HG03342 (cell line): ENCODE data around the gene ABHD15.

Experiments used
- ATAC-seq: cut with Tn5 transposase; IDR thresholded peaks from one replicate; pipeline ENCODE4 v1.9.1; 2021; ENCODE audit warnings: mild to moderate bottlenecking, moderate library complexity; ENCODE audit not compliant: unreplicated experiment

ABHD15 gene

DNA sequence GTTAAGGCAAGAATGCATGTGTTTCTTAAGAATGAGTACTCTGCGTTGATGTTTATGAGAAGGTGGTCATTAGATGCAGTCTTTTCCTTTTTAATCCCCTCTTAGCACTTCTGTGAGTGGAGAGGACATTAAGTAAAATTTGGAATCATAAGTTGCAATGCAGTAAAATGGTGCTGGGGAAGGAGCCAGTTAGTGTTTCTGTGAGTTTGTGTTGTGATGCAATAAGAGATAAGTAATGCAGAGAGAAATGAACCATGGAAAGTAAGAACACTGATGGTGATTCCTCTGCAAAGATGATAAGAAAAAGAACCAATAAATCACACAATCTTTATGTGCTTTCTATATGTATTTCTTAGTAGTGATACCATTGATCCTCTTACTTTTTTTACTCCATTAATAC is 20.0 kb downstream of the ABHD15 start:
- ATAC-seq, result no peak

DNA sequence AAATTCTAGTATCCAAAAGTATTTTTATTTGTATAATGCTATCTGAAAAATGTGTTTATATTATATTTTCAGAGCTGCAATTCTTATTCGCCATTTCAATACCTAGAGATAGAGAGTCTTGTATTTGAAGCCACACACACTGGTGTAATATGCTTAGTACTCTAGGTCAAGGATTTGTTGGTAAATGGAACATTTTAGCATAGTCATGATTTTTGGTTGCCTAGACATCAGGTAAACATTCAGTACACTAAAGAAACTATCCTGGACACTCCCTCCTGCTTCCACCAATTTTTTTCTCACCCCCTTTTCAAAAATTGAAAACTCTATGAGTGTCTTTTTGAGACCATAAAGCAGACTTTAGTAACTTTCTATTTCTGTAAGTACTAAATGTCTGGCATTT is 20.8 kb downstream of the ABHD15 start:
- ATAC-seq, result no peak

DNA sequence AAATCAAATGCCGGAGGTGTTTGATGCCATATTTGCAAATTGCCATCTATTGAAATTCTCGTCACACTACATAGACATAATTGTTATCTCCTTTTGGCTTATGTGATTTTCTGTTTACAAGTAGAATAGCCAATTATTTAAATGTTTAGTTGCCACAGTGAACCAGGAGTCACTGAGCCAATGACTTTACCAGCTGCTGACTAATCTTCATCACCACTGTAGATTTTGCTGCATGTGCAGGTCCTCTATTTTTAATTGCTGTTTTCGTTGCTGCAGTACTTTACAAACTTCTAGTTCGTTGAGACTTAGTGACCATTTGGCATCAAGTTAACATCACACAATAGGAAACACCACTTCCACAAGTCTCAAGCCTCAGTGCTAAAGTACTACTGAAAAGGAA is 22.8 kb downstream of the ABHD15 start:
- no peak for ATAC-seq

DNA sequence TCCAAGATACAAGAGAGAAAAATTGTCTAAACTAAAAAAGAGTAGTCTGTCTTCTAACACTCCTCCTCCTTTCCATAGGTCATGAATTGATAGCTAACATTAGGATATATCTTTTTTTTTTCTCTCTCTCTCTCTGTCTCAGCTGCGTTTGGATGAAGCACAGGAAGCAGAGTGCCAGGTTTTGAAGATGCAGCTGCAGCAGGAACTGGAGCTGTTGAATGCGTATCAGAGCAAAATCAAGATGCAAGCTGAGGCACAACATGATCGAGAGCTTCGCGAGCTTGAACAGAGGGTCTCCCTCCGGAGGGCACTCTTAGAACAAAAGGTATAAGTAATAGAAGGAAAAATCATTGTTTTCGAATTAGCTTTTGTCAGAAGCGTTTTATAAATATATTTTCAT is 32.9 kb downstream of the ABHD15 start:
- no peak for ATAC-seq

DNA sequence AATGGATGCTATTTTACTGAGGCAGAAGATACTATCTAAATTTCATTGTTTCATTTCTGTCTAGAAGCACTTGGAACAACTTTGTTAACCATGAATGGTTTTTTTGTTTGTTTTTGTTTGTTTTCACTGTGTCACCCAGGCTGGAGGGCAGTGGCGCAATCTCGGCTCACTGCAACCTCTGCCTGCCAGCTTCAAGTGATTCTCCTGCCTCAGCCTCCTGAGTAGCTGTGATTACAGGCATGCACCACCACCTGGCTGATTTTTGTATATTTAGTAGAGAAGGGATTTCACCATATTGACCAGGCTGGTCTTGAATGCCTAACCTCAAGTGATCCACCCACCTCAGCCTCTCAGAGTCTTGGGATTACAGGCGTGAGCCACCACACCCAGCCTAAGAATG is 40.5 kb downstream of the ABHD15 start:
- no peak for ATAC-seq

DNA sequence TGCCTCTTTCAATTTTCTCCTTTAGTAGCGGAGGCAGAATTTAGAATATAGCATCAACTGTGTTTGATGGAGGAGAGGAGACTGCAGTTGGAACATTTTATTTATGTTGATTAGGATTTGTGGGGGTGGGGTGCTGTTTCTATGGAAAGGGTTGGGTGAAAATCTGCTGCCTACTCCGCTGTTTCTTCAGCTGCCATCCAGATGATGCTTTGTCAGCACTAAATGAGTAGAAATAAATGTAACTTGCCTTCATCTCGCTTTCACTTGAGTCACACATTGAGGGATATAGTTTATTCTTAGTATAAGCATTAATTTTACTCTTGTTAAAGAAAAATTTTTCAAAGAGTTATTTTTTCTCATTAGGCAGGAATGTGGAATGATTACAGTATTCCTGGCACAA is 42.1 kb downstream of the ABHD15 start:
- ATAC-seq, result no peak

DNA sequence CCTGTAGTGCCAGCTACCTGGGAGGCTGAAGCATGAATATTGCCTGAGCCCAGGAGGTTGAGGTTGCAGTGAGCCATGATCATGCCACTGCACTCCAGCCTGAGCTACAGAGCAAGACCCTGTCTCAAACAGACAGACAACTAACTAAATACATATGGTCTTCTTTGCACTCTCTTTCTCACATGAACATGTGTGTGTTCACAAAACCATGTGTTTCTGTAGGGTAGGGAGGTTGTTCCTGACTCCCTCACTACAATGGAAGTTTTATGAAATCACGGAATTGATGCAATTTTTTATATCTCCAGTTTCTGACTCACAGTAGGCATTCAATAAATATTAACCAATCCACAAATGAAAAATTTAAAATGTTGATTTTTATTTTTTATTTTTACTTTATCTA is 48.5 kb downstream of the ABHD15 start:
- ATAC-seq, result no peak

DNA sequence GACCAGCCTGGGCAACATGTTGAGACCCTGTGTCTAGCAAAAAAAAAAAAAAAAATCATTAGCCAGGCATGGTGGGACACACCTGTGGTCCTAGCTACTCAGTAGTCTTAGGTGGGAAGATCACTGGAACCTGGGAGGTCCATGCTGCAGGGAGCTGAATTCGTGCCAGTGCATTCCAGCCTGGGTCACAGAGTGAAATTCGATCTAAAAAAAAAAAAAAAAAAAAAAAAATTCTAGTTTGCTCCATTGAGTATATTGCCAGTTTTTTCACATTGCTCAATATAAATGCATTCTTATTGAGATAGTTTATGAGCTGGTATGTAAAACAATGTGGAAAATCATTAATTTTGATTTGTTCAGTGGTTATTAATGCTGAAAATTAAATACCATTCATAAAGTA is 52.0 kb downstream of the ABHD15 start:
- ATAC-seq, result no peak

DNA sequence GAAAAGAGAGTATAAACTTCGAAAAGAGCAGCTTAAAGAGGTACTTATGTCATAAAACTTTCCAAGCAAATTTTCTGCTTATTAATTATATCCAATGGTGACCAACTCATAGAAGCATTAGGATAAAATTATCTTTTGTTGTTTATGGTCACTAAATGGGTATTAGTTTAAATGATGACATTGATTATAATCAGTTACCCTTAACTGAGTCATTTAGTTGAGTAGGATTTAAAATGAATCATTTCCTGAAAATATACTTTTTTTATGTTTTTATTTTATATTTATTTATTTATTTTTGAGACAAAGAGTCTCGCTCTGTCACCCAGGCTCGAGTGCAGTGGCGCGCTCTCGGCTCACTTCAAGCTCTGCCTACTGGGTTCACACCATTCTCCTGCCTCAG is 55.9 kb downstream of the ABHD15 start:
- no peak for ATAC-seq
